Activated T-cell treated with anti-CD3 and anti-CD28 coated beads, Interleukin-2, amount 50 U/mL, for 4 hours (primary cell): ENCODE results near the gene KRTAP1-3. TPM values are rescaled to one million over a fixed set of nuclear protein-coding genes. Genes with fewer than 3 reads are reported as not detected.
"Not testable (repeated sequence)": the region's sequence is repeated elsewhere in the genome, so short reads cannot be mapped to it uniquely, and the experiment has no call there.

Experiments used
- ATAC-seq, 2 donors: fragments of 200-7000 bp; cut with Tn5 transposase; one replicate each; pipeline ENCODE4 v1.10.0; 2021
- DNase-seq: peaks from one replicate; pipeline ENCODE4 v3.0.0-alpha.2; 2020
- H3K27me3 Mint-ChIP-seq: one replicate; pipeline ENCODE4 v1.8.0; 2021; ENCODE audit warnings: low read depth, mixed read lengths
- H3K36me3 Mint-ChIP-seq: one replicate; pipeline ENCODE4 v1.8.0; 2022; ENCODE audit warnings: mixed read lengths; ENCODE audit not compliant: insufficient read depth
- H3K4me1 Mint-ChIP-seq: one replicate; pipeline ENCODE4 v1.8.0; 2021; ENCODE audit warnings: low read depth, mixed read lengths
- H3K4me3 Mint-ChIP-seq: one replicate; pipeline ENCODE4 v1.8.0; 2021; ENCODE audit warnings: mild to moderate bottlenecking, moderate library complexity, mixed read lengths
- H3K9me3 Mint-ChIP-seq: one replicate; pipeline ENCODE4 v1.8.0; 2021; ENCODE audit warnings: mixed read lengths
- total RNA-seq, 3 donors: library from RNA; stranded (reverse); gene quantifications; one replicate each; pipeline ENCODE4 v1.2.1, GENCODE V29; 2021

KRTAP1-3 gene
- total RNA-seq, result not detected

DNA sequence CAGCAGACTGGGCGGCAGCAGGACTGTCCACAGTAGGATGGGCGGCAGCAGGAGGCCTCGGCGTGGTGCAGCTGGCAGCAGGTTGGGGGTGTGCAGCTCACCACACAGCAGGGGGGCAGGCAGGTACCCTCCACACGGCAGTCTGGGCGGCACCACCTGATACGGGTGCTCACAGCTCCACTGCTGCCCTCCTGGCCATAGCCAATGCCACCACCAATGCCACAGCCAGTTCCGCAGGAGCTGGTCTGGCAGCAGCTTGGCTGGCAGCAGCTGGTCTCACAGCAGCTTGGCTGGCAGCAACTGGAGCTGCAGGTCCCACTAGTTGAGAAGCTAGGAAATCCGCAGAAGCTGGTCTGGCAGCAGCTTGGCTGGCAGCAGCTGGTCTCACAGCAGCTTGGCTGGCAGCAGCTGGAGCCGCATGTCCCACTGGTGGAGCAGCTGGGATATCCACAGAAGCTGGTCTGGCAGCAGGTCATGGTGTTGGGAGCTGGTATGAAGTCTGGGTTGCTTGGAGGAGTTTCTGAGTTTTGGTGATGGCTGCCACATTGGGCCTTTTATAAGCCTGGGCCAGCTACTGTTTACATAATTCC is at the start of gene KRTAP1-3:
Gene KRTAP1-3 (minus strand): TSS at position 529 of the 590 bp plus-strand sequence. CDS start 53 bp downstream, at position 476.
- peaks cover 28% of the 10 kb centered on the region for H3K27me3 Mint-ChIP-seq
- not testable (repeated sequence) for H3K4me3 Mint-ChIP-seq, DNase-seq, H3K4me1 Mint-ChIP-seq, ATAC-seq, H3K9me3 Mint-ChIP-seq, H3K36me3 Mint-ChIP-seq

DNA sequence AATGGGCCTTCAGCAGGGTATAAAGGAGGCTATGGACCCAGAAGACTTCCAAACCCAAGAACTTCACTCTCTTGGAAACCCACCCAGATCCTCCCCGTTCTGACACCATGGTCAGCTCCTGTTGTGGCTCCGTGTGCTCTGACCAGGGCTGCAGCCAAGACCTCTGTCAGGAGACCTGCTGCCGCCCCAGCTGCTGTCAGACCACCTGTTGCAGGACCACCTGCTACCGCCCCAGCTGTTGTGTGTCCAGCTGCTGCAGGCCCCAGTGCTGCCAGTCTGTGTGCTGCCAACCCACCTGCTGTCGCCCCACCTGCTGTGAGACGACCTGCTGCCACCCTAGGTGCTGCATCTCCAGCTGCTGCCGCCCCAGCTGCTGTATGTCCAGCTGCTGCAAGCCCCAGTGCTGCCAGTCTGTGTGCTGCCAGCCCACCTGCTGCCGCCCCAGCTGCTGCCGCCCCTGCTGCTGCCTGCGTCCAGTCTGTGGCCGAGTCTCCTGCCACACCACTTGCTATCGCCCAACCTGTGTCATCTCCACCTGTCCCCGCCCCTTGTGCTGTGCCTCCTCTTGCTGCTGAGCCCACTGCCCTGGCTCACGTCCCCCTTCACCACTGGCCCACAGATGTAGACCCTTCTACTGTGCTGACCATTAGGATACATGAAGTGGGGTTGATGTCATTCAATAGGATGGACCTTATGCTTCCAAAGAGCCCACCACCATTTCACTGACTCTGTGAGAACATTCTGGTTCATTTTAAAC is 49.6 kb upstream of the KRTAP1-3 start, which contains the start of gene KRTAP4-7:
Gene KRTAP4-7 (plus strand): TSS at position 51 of the 757 bp plus-strand sequence. CDS start 57 bp downstream, at position 108.
- not testable (repeated sequence) for ATAC-seq, DNase-seq, H3K9me3 Mint-ChIP-seq, H3K27me3 Mint-ChIP-seq, H3K36me3 Mint-ChIP-seq, H3K4me3 Mint-ChIP-seq, H3K4me1 Mint-ChIP-seq

- not testable (repeated sequence) for H3K36me3 Mint-ChIP-seq, H3K4me1 Mint-ChIP-seq, H3K9me3 Mint-ChIP-seq, DNase-seq, H3K4me3 Mint-ChIP-seq, ATAC-seq, H3K27me3 Mint-ChIP-seq
These were observed 48.8 kb upstream of the KRTAP1-3 start for GRCh38 chr17:41083427-41083826.

DNA sequence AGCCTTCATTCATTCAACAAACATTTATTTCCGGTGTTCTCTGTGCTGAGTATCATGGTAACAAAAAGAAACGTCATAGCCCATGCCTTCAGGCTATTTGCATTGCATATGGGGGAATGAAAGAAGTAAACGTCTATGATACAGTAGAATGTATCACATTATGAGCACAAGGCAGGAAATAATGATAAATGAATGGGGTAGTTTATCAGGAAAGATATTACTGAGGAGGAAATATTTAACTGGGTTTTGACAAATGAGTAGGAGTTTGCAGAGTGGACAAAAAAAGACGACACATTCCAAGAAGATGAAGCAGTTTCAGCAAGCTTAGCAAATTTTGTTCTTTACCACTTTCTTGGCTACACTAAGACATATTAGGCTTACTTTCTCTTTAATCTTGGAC is 48.0 kb upstream of the KRTAP1-3 start:
- Mint-ChIP-seq H3K9me3 (no peaks in the 10 kb centered on the region), H3K36me3 (no peaks in the 10 kb centered on the region), H3K4me3 (no peak overlapping the region), H3K4me1 (no peaks in the 10 kb centered on the region), H3K27me3 (peaks cover 5% of the 10 kb centered on the region)
- ATAC-seq, result no peak
- no peak for DNase-seq

DNA sequence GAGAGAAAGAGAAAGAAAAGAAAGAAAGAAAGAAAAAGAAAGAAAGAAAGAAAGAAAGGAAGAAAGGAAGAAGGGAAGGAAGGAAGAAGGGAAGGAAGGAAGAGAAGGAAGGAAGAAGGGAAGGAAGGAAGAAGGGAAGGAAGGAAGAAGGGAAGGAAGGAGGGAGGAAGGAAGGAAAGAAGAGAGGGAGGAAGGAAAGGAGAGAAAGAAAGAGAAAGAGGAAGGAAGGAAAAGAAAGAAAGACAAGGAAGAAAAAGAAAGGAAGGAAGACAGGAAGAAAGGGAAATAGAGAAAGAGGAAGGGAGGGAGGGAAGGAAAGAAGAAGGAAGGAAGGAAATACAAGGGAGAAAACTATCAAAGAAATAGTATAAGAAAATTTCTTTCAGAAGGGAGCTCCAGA is 42.1 kb upstream of the KRTAP1-3 start:
- ATAC-seq (no peak), DNase-seq (no peak)
- Mint-ChIP-seq H3K36me3 (no peaks in the 10 kb centered on the region), H3K9me3 (no peaks in the 10 kb centered on the region), H3K4me3 (no peak overlapping the region), H3K27me3 (peaks cover 15% of the 10 kb centered on the region), H3K4me1 (no peaks in the 10 kb centered on the region)

DNA sequence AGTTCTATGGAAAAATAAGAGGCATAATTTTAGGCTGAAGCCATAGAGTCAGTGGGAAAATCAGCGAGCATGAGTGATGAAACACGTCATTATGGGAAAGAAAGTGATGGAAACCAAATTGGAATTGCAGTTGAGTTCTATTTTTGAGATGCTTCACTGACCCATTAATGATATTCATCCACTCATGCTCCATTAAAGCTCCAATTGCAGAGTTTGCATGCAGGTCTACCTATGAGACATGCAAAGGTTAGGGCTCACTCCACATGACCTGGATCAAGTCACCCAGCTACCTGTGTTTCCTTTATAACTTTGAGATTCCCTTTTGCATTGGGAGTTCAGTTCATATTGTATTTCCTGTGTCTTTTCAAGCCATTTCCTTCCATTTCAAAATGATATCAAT is 39.0 kb upstream of the KRTAP1-3 start:
- H3K36me3 Mint-ChIP-seq, result no peaks in the 10 kb centered on the region
- ATAC-seq, result no peak
- H3K4me3 Mint-ChIP-seq, result no peak overlapping the region
- DNase-seq, result no peak
- no peaks in the 10 kb centered on the region for H3K4me1 Mint-ChIP-seq
- no peaks in the 10 kb centered on the region for H3K9me3 Mint-ChIP-seq
- peaks cover 15% of the 10 kb centered on the region for H3K27me3 Mint-ChIP-seq

- Mint-ChIP-seq H3K4me3 (no peak overlapping the region), H3K4me1 (no peaks in the 10 kb centered on the region), H3K9me3 (no peaks in the 10 kb centered on the region), H3K27me3 (peaks cover 15% of the 10 kb centered on the region), H3K36me3 (no peaks in the 10 kb centered on the region)
- ATAC-seq (no peak), DNase-seq (no peak)
These were observed 37.1 kb upstream of the KRTAP1-3 start for GRCh38 chr17:41071606-41072360.

DNA sequence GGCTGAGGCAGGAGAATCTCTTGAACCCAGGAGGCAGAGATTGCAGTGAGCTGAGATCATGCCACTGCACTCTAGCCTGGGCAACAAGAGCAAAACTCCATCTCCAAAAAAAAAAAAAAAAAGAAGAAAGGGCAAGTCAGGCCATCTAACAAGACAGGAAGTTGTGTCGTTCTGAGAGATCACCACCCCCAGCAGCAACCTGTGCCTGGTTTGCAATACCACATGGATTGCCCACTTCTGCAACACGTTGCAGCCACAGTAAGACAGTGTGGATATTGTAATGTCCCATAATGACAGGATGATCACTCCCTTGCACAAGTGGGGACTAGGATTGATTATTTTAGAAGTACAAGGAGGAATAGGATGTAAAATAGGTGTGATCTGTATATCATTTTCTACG is 34.4 kb upstream of the KRTAP1-3 start:
- Mint-ChIP-seq H3K4me3 (no peak overlapping the region), H3K4me1 (no peaks in the 10 kb centered on the region), H3K36me3 (no peaks in the 10 kb centered on the region), H3K27me3 (no peaks in the 10 kb centered on the region), H3K9me3 (no peaks in the 10 kb centered on the region)
- DNase-seq, result no peak
- ATAC-seq, result no peak

DNA sequence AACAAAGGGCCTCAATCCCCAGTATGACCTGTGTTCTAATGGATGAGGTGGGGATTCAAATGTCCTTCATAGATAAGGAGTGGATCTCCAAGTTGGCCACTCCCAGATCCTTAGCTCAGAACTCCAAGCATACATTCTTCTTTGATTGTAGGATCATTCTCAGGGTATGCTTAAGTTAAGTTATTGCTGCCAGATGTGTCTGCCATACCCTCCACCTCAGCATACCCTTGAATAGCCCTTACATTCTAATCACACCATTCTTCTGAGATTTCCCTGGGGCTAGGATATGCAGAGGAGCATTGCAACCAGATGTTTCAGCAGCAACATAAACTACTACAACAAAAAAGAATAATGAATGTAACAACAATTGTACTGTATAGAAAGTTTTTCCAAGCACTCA is 32.6 kb upstream of the KRTAP1-3 start:
- DNase-seq (no peak), ATAC-seq (no peak)
- H3K27me3 Mint-ChIP-seq, result no peaks in the 10 kb centered on the region
- H3K36me3 Mint-ChIP-seq, result no peaks in the 10 kb centered on the region
- H3K4me3 Mint-ChIP-seq, result no peak overlapping the region
- H3K9me3 Mint-ChIP-seq, result no peaks in the 10 kb centered on the region
- no peaks in the 10 kb centered on the region for H3K4me1 Mint-ChIP-seq

DNA sequence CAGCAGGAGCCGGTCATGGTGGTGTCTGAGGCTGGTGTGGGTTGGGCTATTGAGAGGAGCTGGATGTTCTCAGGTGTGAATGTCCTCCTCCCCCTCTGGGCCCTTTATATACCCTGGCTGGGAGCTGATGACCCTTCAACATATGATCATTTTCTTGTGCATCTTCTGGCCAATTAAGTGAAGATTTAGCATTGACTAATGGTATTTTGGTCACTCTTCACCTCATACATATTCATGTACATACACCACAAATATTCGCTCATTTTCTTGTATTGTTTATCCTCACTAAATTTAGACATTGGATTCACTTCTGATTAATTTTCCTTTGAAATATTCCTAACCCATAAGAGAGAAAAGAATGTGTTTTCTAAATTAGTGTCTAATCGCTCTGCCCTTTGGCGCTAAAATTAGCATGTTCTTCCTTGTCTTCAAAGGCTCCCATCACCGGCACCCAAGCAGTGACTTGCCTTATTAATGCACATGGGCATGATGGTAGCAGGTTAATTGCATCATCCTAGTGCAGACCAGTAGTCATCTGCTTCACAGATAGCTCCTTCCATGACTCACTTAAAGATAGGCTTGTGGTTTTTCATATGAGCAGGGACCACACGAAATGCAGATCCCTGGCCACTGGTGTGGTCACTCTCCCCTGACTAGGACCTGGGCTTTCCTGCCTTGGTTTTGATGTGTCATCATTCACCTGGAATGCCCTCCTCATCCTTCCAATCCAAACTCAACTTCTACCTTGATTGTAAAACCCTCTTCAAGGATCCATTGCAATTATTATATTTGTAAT is 31.4 kb upstream of the KRTAP1-3 start, which contains the start of gene KRTAP2-4:
Gene KRTAP2-4 (minus strand): TSS at position 51 of the 796 bp plus-strand sequence. CDS start 34 bp downstream, at position 17.
- H3K9me3 Mint-ChIP-seq, result no peaks in the 10 kb centered on the region
- no peaks in the 10 kb centered on the region for H3K27me3 Mint-ChIP-seq
- no peaks in the 10 kb centered on the region for H3K4me1 Mint-ChIP-seq
- ATAC-seq, result no peak
- H3K36me3 Mint-ChIP-seq, result no peaks in the 10 kb centered on the region
- no peak within 1 kb of the TSS for H3K4me3 Mint-ChIP-seq
- DNase-seq, result no peak

DNA sequence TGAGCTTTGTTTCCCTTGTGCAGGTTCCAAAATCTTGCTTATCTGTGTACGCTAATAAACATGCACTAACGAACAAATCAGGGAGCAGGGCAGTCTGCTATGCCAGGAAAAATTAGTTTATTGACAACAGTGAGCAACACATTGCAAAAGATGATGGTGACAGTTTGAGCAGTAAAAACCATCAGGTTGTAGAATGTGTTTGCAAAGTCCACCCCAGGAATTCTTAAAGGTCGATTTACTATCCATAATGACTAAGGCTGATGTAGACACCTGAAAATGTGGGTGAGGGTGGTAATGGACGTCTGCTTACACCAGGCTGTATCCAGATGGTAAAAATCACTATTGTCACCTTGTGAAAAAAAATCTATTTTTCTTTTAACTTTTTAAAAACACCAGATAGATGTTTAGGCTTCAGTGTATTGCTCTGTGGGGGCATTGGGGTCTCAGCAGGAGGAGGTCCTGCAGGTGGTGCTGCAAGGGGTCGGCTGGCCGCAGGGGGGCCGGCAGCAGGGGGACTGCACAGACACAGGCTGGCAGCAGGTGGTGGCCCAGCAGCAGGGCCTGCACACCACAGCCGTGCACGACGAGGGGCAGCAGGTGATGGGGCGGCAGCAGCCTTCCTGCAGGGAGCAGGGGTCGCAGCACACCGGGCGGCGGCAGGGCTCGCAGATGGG is 30.5 kb upstream of the KRTAP1-3 start:
- not testable (repeated sequence) for DNase-seq, H3K9me3 Mint-ChIP-seq, H3K4me1 Mint-ChIP-seq, H3K27me3 Mint-ChIP-seq, H3K4me3 Mint-ChIP-seq, H3K36me3 Mint-ChIP-seq, ATAC-seq

DNA sequence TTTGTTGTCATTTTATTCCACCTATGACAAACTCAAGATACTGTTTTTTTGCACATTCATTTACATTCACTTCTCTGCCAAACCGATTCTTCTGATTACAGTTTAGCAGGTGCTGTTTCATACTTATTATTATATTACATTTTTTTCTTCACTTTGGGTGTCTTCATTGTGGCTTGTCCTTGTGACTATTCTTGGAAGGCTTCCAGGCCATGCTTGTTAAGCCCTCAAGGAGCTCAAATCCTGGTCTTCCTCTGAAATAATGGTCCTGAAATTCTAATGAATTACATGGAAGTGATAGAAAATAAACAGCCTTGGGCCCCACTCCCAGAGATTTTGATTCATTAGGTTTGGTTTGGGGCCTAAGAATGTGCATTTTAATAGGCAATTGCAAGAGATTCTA is 29.6 kb upstream of the KRTAP1-3 start:
- H3K9me3 Mint-ChIP-seq, result no peaks in the 10 kb centered on the region
- ATAC-seq (no peak), DNase-seq (no peak)
- H3K36me3 Mint-ChIP-seq, result no peaks in the 10 kb centered on the region
- H3K4me1 Mint-ChIP-seq, result no peaks in the 10 kb centered on the region
- H3K4me3 Mint-ChIP-seq, result no peak overlapping the region
- peaks cover 10% of the 10 kb centered on the region for H3K27me3 Mint-ChIP-seq

- no peak for ATAC-seq
- Mint-ChIP-seq H3K27me3 (peaks cover 16% of the 10 kb centered on the region), H3K9me3 (no peaks in the 10 kb centered on the region), H3K4me3 (no peak overlapping the region), H3K36me3 (no peaks in the 10 kb centered on the region), H3K4me1 (no peaks in the 10 kb centered on the region)
- no peak for DNase-seq
These were observed 28.8 kb upstream of the KRTAP1-3 start for GRCh38 chr17:41063449-41063848.
